NCI-H510A (cell line): Measurements from ENCODE around the gene WFDC10A.
"Not testable (repeated sequence)": the region's sequence is repeated elsewhere in the genome, so short reads cannot be mapped to it uniquely, and the experiment has no call there.

Experiments used
- DNase-seq: peaks from one replicate; lab custom pipeline; 2025; lab: John Stamatoyannopoulos, UW

The WFDC10A gene

DNA sequence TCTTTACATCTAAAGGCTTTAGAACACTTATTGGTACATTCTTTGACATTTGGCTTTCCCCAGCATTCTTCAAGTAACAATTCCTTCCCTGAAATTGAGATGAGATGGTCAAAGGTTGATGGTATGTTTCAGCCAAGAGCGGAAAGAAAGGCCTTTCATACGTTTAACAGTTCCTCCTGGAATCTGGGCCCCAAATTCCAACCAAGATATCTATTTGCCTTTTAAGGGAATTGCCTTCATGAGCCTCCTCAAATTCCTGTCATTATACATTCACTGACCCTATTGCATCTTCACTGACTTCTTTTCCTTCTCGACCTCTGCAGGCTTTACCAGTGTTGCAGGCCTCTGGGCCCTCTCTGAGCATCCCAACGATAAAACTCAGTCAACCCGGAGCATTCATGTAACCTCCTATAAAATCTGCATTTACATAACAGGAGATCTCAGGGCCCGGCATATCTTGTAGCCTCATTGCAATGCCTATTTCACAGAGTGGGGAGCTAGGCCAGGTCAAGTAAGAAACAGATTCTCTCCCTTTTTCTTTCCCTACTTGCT, 19.8 kb downstream of the WFDC10A start:
- no peak for DNase-seq

DNA sequence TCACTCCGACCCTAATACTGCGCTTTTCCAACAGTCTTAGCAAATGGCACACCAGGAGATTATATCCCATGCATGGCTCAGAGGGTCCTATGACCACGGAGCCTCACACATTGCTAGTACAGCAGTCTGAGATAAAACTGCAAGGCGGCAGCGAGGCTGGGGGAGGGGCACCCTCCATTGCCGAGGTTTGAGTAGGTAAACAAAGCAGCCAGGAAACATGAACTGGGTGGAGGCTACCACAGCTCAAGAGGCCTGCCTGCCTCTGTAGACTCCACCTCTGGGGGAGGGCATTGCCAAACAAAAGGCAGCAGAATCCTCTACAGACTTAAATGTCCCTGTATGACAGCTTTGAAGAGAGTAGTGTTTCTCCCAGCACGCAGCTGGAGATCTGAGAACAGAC, 22.2 kb downstream of the WFDC10A start:
- peak; percentile 39 for DNase-seq

DNA sequence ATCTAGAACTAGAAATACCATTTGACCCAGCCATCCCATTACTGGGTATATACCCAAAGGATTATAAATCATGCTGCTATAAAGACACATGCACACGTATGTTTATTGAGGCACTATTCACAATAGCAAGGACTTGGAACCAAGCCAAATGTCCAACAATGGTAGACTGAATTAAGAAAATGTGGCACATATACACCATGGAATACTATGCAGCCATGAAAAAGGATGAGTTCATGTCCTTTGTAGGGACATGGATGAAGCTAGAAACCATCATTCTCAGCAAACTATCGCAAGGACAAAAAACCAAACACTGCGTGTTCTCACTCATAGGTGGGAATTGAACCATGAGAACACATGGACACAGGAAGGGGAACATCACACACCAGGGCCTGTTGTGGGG, 27.5 kb downstream of the WFDC10A start:
- not testable (repeated sequence) for DNase-seq

DNA sequence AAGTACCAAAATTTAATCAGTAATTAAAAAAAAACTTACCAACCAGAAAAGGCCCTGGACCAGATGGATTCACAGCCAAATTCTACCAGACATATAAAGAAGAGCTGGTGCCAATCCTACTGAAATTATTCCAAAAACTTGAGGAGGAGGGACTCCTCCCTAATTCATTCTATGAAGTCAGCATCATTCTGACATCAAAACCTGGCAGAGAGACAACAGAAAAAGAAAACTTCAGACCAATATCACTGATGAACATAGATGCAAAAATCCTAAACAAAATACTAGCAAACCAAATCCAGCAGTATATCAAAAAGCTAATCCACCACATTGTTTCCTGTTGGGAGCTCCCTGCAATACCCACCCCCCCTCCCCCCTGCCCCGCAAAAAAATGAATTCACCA, 40.6 kb downstream of the WFDC10A start, which contains the start of gene WFDC11:
Gene WFDC11, minus strand, starts transcription at position 101 of the 400 bp plus-strand sequence. CDS start 19,639 bp downstream, outside the sequence.
- DNase-seq: no peak

DNA sequence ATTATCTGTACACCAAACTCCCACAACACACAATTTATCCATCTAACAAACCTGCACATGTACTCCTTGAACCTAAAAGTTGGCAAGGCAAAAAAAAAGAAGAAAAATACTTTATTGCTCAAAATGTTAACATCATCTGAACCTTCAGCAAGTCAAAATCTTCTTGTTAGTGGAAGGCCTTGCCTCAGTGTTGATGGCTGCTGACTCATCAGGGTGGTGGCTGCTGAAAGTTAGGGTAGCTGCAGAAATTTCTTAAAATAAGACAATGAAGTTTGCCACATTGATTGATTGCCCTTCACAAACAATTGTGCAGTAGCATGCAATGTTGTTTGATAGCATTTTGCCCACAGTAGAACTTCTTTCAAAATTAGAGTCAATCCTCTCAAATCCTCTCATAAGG, 43.2 kb downstream of the WFDC10A start:
- DNase-seq: no peak

DNA sequence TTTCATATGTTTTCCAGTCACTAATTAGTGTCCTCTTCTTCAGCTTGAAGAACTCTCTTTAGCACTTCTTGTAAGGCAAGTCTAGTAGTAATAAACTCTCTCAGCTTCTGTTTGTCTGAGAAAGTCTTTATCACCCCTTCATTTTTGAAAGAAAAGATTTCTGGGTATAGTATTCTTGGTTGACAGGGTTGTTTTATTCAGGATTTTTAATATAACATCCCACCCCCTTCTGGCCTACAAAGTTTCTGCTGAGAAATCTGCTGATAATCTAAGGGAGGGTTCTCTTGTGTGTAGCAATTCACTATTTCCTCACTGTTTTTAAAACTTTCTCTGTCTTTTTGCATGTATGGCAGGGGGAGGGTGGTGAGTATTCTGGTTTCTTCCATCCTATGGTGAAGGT, 50.1 kb downstream of the WFDC10A start:
- DNase-seq: no peak
